ENCODE results near the gene RPH3AL.

Gene RPH3AL

DNA sequence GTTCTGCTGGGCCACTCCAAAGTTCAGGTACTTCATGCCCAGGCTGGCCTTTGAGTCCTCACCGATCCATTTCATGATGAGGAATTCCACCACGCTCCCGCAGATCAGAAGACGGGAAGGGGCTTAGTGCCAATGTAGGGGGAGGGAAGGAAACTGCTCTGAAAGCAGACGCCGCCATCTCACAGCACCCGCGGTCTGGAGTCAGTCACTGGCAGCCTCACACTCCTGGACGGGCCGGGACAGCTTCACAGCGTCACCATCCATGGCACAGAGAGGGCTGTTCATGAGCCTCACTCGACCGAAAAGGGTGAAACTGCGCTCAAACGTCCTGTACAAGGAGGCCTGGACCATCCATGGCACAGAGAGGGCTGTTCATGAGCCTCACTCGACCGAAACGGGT, 62.0 kb downstream of the RPH3AL start:
- TF ChIP-seq, protein P1, sequence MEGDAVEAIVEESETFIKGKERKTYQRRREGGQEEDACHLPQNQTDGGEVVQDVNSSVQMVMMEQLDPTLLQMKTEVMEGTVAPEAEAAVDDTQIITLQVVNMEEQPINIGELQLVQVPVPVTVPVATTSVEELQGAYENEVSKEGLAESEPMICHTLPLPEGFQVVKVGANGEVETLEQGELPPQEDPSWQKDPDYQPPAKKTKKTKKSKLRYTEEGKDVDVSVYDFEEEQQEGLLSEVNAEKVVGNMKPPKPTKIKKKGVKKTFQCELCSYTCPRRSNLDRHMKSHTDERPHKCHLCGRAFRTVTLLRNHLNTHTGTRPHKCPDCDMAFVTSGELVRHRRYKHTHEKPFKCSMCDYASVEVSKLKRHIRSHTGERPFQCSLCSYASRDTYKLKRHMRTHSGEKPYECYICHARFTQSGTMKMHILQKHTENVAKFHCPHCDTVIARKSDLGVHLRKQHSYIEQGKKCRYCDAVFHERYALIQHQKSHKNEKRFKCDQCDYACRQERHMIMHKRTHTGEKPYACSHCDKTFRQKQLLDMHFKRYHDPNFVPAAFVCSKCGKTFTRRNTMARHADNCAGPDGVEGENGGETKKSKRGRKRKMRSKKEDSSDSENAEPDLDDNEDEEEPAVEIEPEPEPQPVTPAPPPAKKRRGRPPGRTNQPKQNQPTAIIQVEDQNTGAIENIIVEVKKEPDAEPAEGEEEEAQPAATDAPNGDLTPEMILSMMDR (conservative IDR thresholded peaks at IDR 0.05) = no peak
- H3K27ac ChIP-seq = no peak overlapping the region

- H3K27ac ChIP-seq = no peak overlapping the region
These were observed 62.5 kb downstream of the RPH3AL start for GRCh38 chr17:290121-290521.

GRCh38 chr17:289409-289808, 63.2 kb downstream of the RPH3AL start:
- TF ChIP-seq, protein P1 (conservative IDR thresholded peaks at IDR 0.05) = no peak
- H3K27ac ChIP-seq = no peak overlapping the region

More at GRCh38 chr17:290121-290521, 62.5 kb downstream of the RPH3AL start:
- TF ChIP-seq, protein P1 (conservative IDR thresholded peaks at IDR 0.05) = no peak

GRCh38 chr17:288802-289356, 63.7 kb downstream of the RPH3AL start:
- H3K27ac ChIP-seq = no peak overlapping the region
- TF ChIP-seq, protein P1 (conservative IDR thresholded peaks at IDR 0.05) = no peak

- TF ChIP-seq, protein P1 (conservative IDR thresholded peaks at IDR 0.05) = no peak
- no peak overlapping the region for H3K27ac ChIP-seq
These were observed 66.0 kb downstream of the RPH3AL start for GRCh38 chr17:286571-286970.

DNA sequence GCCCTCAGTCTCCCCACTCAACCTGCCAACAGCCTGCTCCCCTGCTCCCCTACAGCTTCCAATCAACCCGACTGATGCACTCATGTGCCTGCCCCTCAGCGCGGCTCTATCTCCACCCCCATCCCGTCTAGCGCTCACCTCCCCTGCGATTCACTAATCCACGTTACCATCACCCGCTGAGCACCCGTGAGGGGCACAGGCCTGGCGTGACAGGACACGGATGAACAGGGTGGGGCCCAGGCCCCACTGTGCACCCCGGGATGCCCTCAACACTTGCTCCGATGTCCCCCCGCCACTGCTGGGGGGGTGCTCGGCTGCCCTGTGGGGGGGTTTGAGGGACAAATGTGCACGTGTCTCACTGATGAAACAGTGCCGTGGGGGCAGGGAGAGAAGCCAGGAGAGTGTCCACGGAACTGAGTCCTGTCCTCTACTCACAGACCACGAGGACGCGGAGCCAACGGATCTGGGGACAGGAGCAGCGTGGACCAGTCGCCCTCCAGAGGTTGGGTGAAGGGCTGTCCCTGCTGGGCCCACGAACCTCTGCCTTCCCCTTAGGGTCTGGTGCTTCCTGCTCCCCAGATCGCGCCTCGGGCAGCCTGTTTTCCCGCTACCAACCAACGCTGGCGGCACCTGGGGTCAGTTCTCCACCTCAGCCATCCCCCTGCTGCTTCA, 66.7 kb downstream of the RPH3AL start:
- TF ChIP-seq, protein P1 (conservative IDR thresholded peaks at IDR 0.05) = no peak
- H3K27ac ChIP-seq = no peak overlapping the region

DNA sequence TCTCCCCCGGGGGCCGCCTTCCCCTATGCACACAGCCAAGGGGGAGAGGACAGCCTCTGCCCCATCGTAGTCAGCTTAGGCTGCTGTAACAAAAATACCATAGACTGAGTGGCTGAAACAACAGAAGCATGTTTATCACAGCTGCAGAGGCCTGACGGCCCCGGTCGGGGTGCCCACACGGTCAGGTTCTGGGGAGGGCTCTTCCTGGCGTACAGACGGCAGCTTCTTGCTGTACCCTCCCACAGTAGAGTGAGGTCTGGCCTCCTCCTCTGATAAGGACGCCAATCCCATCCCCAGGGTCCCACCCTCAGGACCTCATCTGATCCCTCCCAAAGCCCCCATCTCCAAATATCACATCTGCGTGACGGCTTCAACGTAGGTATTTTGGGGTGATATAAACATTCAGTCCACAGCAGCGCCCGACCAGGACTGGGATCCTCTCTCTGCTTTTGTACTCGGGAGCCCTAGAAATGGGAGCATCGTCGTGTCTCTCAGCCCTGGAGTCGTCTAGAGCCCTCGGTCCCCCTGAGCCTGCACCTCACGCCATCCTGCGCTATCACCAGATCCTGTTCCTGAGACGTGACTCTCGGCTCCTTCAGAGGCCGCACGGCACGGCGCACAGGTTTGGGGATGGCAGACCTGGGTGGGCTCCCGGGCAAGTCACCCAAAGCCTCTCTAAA, 67.8 kb downstream of the RPH3AL start:
- no peak overlapping the region for H3K27ac ChIP-seq
- TF ChIP-seq, protein P1 (conservative IDR thresholded peaks at IDR 0.05) = no peak

Measured in VCaP (cell line).